Measurements from ENCODE around the gene COL8A2. TPM values are rescaled to one million over a fixed set of nuclear protein-coding genes. Genes with fewer than 3 reads are reported as not detected.

COL8A2 gene
- total RNA-seq (2021) (2.3 to 3.5 TPM (median 3.3 TPM) in 3 replicates), Bru-seq, nascent RNA (percentile 27 among the genes with signal in this experiment)
- long read RNA-seq, experiment 1, full-length matches to known transcripts: 8 of 12 reads
- long read RNA-seq, experiment 1, partial matches to known transcripts: 0 of 12 reads
- long read RNA-seq, experiment 1, other reads (novel, unspliced or antisense): 4 of 12 reads
- long read RNA-seq, experiment 2, partial matches to known transcripts: 0 of 2 reads
- long read RNA-seq, experiment 2, other reads (novel, unspliced or antisense): 2 of 2 reads
- long read RNA-seq, experiment 3: 0 reads

DNA sequence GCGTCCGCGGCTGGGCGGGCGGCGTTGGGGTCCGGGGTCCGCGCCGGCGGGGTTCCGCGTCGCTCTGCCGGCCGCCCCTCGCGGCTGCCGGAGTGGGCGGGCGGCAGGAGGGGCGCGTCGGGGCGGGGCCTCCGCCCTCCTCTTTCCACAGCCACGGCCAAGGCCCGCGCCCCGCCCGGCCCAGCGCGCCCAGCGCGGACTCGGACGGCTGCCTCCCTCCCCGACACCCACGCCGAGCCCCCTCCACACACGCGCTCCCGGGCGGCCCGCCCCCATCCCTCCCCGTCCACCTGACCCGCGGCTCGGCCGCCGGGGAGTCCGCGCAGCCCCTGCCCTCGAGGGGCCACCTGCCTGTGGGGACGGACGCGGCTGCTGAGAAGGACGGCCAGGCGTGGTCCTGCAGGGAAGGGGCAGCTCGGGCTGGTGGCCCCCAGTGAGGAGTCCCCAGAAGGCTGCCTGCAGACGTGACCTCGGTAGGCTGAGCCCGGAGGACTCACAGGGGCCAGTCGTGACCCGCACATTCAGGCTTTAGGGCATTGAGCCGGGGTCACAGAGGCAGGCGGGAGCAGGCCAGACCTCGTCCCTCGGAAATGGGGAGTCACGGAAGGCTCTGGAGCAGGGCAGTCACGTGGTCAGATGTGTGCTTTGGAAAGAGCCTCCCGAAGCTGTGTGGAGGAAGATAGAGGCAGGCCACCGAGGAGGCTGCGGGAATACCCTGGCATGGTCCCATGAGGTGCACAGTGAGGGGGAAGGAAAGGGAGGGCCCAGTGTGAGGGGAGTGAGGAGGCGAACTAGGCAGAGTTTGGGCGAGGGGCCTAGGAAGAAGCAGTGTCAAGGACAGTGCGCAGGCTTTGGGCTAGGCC lies at the start of gene COL8A2:
TSS of gene COL8A2 (minus strand) at position 94 of the 863 bp plus-strand sequence. CDS start 24,980 bp downstream, outside the sequence.
- POLR2A ChIA-PET: interaction anchor here (0.5 kb wide), 1 partner anchor 1475 kb away, joined by 7 read pairs; no protein-coding TSS in a partner anchor
- CTCF ChIA-PET: no interaction called here
- Mint-ChIP-seq H3K4me1 (peaks cover 13% of the 10 kb centered on the region), H3K9me3 (no peaks in the 10 kb centered on the region), H3K27me3 (ENCODE audit: low read depth) (peaks cover 40% of the 10 kb centered on the region), H3K27ac (no peak within 1 kb of the TSS), H3K4me3 (peak within 1 kb of the TSS; percentile 72), H3K36me3 (no peaks in the 10 kb centered on the region)
- ATAC-seq (peak; percentile 23), DNase-seq (ENCODE audit: low spot score) (peak; percentile 30)
- TF ChIP-seq, protein P1, sequence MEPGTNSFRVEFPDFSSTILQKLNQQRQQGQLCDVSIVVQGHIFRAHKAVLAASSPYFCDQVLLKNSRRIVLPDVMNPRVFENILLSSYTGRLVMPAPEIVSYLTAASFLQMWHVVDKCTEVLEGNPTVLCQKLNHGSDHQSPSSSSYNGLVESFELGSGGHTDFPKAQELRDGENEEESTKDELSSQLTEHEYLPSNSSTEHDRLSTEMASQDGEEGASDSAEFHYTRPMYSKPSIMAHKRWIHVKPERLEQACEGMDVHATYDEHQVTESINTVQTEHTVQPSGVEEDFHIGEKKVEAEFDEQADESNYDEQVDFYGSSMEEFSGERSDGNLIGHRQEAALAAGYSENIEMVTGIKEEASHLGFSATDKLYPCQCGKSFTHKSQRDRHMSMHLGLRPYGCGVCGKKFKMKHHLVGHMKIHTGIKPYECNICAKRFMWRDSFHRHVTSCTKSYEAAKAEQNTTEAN (CRISPR knock-in tag; IDR thresholded peaks at IDR 0.05): 0 out of 2 replicates have a peak, but pooled peaks have one; percentile 59
- TF ChIP-seq FOXP1 (CRISPR knock-in tag; IDR thresholded peaks at IDR 0.05; ENCODE audit: borderline replicate concordance) (peak; percentile 26; the same call in 1 of the 2 replicates), SOX15 (CRISPR knock-in tag; IDR thresholded peaks at IDR 0.05) (no peak), SP1 (CRISPR knock-in tag; conservative IDR thresholded peaks at IDR 0.05) (0 out of 2 replicates have a peak, but pooled peaks have one; percentile 12), NFE2L1 (CRISPR knock-in tag; IDR thresholded peaks at IDR 0.05) (0 out of 2 replicates have a peak, but pooled peaks have one; percentile 12), GTF2I (CRISPR knock-in tag; conservative IDR thresholded peaks at IDR 0.05) (no peak), ETV6 (CRISPR knock-in tag; IDR thresholded peaks at IDR 0.05) (no peak)
- TF ChIP-seq, protein P2, sequence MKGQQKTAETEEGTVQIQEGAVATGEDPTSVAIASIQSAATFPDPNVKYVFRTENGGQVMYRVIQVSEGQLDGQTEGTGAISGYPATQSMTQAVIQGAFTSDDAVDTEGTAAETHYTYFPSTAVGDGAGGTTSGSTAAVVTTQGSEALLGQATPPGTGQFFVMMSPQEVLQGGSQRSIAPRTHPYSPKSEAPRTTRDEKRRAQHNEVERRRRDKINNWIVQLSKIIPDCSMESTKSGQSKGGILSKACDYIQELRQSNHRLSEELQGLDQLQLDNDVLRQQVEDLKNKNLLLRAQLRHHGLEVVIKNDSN (CRISPR knock-in tag; IDR thresholded peaks at IDR 0.05): peak; percentile 79
- TF ChIP-seq, protein P3, sequence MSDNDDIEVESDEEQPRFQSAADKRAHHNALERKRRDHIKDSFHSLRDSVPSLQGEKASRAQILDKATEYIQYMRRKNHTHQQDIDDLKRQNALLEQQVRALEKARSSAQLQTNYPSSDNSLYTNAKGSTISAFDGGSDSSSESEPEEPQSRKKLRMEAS (CRISPR knock-in tag; IDR thresholded peaks at IDR 0.05): peak; percentile 62
- TF ChIP-seq, protein P4, sequence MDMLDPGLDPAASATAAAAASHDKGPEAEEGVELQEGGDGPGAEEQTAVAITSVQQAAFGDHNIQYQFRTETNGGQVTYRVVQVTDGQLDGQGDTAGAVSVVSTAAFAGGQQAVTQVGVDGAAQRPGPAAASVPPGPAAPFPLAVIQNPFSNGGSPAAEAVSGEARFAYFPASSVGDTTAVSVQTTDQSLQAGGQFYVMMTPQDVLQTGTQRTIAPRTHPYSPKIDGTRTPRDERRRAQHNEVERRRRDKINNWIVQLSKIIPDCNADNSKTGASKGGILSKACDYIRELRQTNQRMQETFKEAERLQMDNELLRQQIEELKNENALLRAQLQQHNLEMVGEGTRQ (CRISPR knock-in tag; IDR thresholded peaks at IDR 0.05): peak; percentile 86
- TF ChIP-seq, protein P5, sequence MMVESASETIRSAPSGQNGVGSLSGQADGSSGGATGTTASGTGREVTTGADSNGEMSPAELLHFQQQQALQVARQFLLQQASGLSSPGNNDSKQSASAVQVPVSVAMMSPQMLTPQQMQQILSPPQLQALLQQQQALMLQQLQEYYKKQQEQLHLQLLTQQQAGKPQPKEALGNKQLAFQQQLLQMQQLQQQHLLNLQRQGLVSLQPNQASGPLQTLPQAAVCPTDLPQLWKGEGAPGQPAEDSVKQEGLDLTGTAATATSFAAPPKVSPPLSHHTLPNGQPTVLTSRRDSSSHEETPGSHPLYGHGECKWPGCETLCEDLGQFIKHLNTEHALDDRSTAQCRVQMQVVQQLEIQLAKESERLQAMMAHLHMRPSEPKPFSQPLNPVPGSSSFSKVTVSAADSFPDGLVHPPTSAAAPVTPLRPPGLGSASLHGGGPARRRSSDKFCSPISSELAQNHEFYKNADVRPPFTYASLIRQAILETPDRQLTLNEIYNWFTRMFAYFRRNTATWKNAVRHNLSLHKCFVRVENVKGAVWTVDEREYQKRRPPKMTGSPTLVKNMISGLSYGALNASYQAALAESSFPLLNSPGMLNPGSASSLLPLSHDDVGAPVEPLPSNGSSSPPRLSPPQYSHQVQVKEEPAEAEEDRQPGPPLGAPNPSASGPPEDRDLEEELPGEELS (CRISPR knock-in tag; IDR thresholded peaks at IDR 0.05): 0 out of 2 replicates have a peak, but pooled peaks have one; percentile 45

DNA sequence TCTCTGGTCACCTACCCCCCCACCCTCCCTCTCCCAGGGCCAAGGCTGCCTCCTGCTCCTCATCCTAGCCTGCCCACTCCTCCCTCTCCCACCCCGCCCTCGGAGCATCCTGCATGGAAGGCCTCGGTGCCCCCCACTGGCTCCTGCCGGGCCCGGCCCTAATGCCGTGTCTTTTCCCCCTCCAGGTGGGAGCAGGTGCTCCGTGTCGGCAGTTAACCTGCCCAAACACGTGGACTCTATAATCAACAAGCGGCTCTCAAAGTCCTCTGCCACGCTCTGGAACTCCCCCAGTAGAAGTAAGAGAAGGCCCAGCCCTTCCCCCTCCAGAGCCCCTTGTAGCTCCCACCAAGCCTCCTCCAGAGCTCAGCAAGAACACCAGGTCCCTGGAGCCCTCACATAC lies 49.7 kb upstream of the COL8A2 start:
- no peak for ATAC-seq
- ChIA-PET POLR2A (no interaction called here), CTCF (interaction anchor here (2.3 kb wide), 1 partner anchor 13 kb away, joined by 16 read pairs; no protein-coding TSS in a partner anchor)
- H3K4me3 Mint-ChIP-seq: no peak overlapping the region
- H3K36me3 Mint-ChIP-seq: peaks cover 25% of the 10 kb centered on the region
- H3K27me3 Mint-ChIP-seq (ENCODE audit: low read depth): no peaks in the 10 kb centered on the region
- DNase-seq (ENCODE audit: low spot score): no peak
- peaks cover 22% of the 10 kb centered on the region for H3K4me1 Mint-ChIP-seq
- no peak overlapping the region for H3K27ac Mint-ChIP-seq
- no peaks in the 10 kb centered on the region for H3K9me3 Mint-ChIP-seq
- TF ChIP-seq RORB (CRISPR knock-in tag; IDR thresholded peaks at IDR 0.05) (no peak), GABPB1 (CRISPR knock-in tag; IDR thresholded peaks at IDR 0.05) (no peak), ZNF138 (CRISPR knock-in tag; conservative IDR thresholded peaks at IDR 0.05) (no peak)
- TF ChIP-seq, protein P6, sequence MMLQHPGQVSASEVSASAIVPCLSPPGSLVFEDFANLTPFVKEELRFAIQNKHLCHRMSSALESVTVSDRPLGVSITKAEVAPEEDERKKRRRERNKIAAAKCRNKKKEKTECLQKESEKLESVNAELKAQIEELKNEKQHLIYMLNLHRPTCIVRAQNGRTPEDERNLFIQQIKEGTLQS (CRISPR knock-in tag; conservative IDR thresholded peaks at IDR 0.05): no peak
- TF ChIP-seq, protein P7, sequence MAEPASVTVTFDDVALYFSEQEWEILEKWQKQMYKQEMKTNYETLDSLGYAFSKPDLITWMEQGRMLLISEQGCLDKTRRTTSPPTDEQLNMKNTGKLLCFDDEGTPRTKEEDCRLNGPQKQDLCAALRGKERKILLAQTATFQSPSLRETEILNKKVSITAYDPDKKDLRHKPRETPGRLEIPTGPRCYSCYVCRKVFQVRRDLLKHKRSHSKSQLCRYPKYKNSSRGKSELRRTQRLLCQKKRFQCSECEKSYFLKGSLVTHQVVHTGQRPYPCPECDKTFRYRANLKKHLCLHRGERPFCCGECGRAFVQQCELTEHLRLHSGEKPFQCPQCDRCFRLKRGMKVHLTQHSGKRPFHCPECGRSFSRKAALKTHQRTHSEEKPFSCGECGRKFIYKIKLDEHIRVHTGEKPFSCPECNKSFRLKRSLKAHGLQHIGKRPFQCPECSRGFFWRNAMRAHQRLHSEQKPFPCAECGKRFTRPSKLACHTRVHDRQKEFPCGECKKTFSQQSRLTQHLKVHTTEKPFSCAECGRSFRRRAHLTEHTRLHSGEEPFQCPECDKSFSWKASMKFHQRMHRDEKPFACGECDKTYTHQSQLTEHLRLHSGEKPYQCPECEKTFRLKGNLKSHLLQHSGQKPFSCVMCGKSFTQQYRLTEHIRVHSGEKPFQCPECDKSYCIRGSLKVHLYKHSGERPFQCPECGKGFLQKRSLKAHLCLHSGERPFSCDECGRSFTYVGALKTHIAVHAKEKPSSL (CRISPR knock-in tag; conservative IDR thresholded peaks at IDR 0.05): no peak
- TF ChIP-seq, protein P8, sequence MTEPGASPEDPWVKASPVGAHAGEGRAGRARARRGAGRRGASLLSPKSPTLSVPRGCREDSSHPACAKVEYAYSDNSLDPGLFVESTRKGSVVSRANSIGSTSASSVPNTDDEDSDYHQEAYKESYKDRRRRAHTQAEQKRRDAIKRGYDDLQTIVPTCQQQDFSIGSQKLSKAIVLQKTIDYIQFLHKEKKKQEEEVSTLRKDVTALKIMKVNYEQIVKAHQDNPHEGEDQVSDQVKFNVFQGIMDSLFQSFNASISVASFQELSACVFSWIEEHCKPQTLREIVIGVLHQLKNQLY (CRISPR knock-in tag; IDR thresholded peaks at IDR 0.05): no peak
- TF ChIP-seq, protein P9, sequence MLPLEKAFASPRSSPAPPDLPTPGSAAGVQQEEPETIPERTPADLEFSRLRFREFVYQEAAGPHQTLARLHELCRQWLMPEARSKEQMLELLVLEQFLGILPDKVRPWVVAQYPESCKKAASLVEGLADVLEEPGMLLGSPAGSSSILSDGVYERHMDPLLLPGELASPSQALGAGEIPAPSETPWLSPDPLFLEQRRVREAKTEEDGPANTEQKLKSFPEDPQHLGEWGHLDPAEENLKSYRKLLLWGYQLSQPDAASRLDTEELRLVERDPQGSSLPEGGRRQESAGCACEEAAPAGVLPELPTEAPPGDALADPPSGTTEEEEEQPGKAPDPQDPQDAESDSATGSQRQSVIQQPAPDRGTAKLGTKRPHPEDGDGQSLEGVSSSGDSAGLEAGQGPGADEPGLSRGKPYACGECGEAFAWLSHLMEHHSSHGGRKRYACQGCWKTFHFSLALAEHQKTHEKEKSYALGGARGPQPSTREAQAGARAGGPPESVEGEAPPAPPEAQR (CRISPR knock-in tag; IDR thresholded peaks at IDR 0.05): no peak
